Superior temporal gyrus (tissue), 1 donor: ENCODE data around the gene MYO1C.

Source experiments
- DNase-seq: peaks from one replicate; pipeline ENCODE4 v3.0.0-alpha.2; 2016; ENCODE audit errors: extremely low spot score

Gene MYO1C

GRCh38 chr17:1484676-1485422 is 7.6 kb downstream of the MYO1C start:
- DNase-seq, result no peak

GRCh38 chr17:1484060-1484535 is 8.4 kb downstream of the MYO1C start:
- no peak for DNase-seq

DNA sequence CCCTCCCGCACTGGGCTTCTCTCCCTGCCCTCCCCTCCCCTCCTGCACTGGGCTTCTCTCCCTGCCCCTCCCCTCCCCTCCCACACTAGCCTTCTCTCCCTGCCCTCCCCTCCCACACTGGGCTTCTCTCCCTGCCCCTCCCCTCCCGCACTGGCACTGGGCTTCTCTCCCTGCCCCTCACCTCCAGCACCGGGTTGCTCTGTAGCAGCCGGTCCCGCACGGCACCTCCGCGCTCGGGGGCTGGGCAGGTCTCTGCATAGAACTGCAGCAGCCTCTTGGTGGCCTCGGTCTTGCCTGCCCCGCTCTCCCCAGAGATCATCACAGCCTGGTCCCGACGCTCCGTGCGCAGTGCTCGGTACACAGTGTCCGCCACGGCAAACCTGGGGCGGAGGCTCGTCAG is 9.8 kb downstream of the MYO1C start:
- no peak for DNase-seq

DNA sequence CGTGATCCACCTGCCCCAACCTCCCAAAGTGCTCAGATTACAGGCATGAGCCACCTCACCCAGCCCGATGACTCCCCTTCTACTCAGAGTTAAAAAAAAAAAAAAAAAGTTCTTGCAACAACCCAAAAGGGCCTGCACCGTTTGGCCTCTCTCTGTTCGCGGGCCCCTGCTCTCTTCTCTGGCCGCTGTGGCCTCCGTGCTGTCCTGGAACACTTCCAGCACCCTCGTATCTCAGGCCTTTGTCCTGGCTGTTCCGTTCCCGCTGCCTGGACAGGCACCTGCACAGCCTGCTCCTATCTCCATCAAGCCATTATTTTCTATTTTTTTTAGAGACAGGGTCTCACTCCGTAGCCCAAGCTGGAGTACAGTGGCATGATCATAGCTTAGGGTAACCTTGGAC is 10.8 kb downstream of the MYO1C start:
- no peak for DNase-seq

DNA sequence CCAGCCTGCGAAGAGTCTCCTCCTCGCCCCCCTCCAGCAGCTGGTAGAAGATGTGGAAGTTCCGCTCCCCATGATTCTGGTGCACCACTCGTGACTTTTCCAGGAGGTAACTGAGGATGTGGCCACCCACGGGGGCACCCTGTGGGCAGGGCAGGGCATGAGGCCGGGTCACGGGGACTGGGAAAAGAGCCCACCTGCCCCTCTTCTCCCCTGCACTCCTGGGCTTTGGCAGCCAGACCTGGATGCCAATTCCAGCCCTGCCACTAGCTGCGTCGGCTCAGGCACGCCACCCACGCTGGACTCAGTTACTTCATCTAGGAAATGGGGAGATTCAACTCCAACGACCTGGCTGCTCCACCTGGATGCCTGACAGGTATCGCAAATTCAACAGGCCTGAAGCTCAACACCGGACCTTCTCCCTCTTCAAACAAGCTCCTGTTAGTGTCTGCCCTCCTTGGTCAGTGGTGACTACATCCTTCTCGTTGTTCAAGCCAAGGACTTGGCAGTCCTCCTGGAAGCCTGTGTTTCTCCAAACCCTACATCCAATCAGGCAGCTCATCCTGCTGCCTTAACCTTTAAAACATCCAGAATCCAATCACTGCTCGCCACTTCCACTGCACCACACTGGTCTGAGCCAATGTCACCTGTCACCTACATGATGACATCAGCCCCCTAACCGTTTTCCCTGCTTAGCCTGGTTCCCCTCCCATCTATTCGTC is 11.6 kb downstream of the MYO1C start:
- DNase-seq, result no peak

DNA sequence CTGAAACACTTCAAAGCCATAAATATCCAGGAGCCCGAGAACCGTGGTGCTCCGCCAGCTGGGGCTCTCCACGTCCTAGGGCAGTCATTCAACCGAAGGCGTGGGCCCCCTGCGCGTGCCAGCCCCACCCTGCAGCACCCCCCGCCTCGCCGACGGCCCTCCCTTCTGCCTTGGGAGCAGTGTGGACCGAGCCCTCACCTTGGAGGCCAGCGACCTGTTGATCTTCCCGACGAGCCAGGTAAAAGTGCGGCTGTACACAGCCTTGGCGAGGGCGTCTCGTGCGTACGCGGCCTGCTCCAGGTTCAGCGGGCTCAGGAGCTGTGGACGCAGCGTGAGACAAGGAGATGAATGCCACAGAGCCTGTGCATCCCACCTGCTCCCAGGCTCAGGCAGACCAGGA is 14.1 kb downstream of the MYO1C start:
- no peak for DNase-seq

DNA sequence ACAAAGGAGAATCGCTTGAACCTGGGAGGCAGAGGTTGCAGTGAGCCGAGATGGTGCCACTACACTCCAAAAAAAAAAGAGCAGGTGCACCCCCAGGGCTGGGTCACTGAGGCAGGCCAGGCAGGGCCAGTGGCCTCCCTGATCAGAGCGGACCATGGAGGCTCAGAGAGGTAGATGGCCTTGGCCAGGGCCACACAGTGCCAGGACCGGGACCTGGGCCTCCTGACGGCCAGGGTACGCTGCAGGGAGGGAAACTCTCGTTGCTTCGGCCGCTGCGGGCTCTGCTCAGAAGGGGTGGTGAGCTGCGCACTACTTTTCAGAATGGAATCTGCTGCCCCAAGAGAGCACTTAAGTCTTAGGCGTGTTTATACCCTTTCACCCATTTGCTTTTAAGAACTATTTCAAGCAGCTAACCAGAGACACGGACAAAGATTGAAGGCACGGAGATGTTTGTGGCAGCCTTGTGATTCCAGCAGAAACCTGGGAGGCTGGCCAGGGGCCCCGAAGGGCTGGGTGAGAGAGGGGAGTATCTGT is 17.1 kb downstream of the MYO1C start:
- no peak for DNase-seq

DNA sequence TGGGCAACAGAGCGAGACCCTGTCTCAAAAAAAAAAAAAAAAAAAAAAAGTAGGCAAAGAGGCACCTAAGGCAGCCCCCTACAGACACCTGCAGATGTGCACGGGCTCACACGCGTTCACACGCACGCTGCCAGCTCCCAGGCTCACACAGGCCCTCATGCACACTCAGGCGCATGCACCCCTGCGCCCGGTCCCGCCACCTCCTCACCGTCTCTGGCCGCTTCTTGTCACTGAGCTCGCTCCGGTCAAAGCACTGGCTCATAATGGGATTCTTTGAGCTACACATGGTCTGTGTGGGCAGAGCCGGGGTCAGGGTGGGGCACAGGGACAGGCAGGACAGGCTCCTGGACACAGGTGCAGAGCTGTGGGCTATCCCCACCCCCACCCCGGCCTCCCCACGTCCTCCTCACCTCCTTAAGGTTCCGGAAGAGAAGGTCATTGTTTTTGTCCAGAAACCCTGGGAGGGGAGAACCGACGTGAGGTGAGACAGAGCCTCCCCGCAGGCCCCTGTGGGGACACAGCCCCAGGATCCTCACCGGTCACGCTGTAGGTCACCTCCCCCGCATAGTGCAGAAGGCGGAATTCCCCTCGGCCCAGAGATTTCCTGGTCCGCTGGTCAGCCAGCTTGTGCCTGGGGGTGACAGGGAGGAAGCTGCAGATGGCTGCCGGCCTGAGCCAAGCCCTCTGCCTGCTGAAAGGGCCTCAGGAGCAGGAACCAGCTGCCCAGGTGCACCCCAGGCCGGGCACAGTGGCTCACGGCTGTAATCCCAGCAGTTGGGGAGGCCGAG is 17.9 kb downstream of the MYO1C start:
- DNase-seq, result no peak

DNA sequence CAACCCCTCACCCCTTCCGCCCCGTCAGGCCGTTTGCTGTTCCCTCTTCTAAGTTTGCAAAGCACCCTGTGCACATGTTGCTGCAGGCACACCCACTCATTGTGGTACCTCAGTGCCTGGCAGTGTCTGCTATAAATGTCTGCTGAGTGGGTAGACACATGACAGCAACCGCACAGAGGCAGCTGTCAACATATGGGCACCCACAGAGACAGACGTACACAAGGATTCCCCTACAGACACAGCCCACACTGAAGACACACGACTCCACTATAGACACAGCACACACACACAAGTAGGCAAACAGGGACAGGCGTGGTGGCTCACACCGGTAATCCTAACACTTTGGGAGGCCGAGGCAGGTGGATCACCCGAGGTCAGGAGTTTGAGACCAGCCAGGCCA is 18.6 kb downstream of the MYO1C start:
- DNase-seq, result peak; percentile 29

DNA sequence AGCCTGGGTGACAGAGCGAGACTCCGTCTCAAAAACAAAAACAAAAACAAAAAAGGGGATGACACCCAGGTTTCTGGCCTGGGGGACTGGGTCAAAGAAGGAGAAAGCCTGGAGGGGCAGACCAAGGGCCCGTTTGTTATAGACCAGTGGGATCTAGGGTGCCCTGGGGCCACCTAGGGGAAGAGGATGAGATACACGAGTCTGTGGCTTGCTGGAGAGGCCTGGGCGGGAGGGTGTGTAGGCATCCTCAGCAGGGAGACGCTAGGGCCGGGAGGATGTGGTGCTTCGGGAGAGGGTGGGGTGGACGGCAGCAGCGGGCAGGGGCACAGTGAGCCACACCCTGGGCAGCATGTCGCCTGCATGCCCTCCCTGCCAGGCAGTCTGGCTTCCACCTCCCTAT is 19.3 kb downstream of the MYO1C start:
- DNase-seq, result no peak

GRCh38 chr17:1471911-1472821 is 20.3 kb downstream of the MYO1C start:
- no peak for DNase-seq

DNA sequence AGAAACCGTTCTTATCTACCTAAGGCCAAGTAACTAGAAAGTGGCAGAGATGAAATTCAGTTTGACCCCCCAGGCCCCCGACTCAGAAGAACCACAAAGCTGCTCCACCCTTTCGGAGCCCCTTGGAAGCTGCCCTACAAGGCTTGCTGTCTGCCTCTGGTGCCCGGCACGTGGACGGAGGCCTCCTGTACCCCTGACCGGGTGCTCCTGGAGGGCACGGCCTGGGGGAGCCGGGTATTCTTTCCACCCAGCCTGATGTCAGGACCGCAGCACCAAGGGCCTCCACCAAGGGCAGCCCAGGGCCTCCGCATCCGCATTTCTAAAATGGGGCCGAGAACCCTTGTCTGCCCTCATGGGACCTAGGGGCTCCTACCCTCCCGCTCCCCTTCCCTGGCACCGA is 21.0 kb downstream of the MYO1C start:
- no peak for DNase-seq

DNA sequence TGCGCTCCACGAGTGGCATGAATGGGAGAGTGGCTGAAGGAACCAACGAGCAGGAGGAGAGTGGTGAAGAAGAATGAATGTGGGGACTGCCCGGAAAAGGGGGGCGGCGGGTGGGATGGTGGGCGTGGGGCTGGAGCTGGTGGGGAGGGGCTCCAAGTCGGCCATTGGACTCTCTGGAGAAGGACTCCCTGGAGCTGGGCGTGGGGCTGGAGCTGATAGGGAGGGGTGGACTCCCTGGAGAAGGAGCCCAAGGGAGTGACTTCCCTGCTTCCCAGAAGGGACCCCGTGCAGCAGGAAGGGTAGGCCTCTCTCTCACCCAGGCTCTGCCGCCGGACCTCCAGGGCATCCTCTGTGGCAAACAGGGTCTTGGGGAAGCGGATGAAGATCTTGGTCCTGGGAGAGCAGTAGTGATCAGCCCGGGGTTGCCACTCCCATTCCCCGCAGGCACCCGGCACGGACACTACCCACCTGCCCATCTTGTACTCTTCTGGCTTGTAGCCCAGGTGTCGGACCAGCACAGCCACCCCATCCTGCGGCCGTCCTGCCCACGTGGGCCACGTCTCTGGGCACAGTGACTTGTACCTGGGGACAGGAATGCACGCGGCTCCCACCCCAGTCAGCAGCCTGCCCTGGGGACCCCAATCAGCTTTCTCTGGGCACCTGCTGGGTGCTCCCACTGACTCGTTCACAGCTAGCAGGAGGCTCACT is 21.6 kb downstream of the MYO1C start:
- DNase-seq, result no peak

DNA sequence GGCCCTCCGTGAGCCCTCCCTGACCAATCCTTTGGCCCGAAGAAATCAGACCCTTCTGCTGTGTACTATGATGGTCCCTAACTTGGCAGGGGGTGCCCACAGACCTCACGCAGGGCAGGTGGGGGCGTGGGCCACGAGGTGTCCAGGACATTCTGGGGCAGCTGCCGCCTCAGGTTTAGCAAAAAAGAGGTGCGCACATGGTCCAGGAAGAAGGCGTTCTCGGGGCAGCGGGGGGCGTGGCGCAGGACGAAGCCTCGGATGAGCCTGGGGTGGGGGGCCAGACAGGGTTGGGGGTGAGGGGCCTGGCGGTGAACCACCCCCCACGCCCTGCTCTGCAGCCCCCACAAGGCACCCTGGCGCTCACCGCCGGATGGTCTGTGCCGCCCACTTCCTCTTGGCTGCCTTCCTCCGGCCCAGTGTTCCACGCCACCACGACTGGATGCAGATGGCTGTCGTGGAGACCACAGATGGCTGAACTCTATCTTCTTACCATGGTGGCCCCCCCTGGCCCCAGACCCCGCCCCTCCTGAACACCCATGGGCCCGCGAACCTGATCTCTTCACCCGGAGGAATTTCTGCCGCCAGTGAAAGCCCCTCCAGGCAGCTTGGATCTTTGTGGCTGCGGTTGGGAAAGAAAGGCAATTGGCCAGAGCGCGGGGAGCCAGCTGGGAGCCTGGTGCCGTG is 22.3 kb downstream of the MYO1C start:
- no peak for DNase-seq

DNA sequence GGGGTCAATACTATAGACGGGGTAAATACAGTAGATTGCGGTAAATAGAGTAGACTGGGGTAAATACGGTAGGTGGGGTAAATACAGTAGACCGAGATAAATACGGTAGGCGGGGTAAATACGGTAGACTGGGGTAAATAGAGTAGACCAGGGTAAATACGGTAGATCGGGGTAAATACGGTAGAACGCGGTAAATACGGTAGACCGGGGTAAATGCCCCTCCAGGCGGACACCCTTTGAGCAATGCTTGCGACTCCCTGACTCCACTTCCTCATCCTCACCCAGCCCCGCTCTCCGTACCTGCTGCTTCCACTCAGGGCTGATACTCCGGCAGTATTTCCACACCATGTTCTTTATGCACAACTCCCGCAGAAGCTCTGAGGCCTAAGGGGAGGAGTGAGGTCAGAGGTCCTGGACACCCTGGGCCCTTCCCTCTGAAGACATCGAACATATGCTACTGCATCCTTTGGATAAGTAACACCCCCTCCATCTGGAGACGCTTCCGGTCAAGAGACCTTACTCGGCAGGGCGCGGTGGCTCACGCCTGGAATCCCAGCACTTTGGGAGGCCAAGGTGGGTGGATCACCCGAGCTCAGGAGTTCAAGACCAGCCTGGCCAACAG is 23.1 kb downstream of the MYO1C start:
- no peak for DNase-seq

DNA sequence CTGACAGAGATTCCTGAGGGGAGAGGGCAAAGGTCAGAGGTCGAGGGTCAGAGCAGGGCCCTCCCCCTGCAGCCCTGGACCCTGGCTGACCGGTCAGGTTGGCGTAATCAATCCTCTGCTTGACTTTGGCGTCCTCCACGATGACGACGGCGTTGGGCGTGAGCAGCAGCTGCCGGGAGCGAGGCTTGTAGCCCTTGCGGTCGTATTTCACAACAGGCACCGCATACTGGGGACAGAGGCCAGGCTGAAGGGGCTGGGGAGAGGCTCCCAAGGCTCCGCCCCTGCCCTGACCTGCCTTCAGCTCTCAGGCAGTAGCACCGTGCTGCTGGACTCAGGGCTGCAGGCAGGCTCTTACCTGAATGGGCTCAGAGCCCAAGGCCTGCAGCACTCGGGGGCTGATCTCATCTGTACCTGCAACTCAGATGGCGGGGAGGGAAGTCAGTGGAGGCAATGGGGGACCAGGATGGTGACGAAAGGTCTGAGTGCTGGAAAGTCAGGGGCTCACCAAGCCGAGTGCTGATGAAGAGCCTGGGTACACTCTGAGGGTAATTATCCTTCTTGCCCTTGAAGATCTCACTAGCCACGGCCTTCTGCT is 24.5 kb downstream of the MYO1C start:
- DNase-seq, result no peak

- no peak for DNase-seq
Observed at GRCh38 chr17:1467258-1467657, 25.2 kb downstream of the MYO1C start.

GRCh38 chr17:1464186-1464585 is 28.3 kb downstream of the MYO1C start:
- DNase-seq, result no peak
